Stomach (tissue), 4 donors: Measurements from ENCODE around the gene SORCS2.

Experiments used
- CTCF ChIP-seq, 7 experiments: fragments of 450-650 bp in 4 of 7; fragments of 200-600 bp in 3 of 7; sonication (generic) in 3 of 7; IDR thresholded peaks; one replicate each; pipeline ENCODE4 v1.5.1; 2016 to 2019; ENCODE audit warnings: antibody characterized with exemption in 7 of 7, control low read depth in 2 of 7, mild to moderate bottlenecking in 1 of 7
- EP300 ChIP-seq: sonication (generic); formaldehyde crosslinking; IDR thresholded peaks from one replicate; pipeline ENCODE4 v1.6.1; 2017; ENCODE audit warnings: antibody characterized with exemption
- POLR2A ChIP-seq, 4 donors: fragments of 450-650 bp; IDR thresholded peaks; one replicate each; pipeline ENCODE4 v1.6.1; 2016; ENCODE audit warnings: antibody characterized with exemption in 4 of 4, control low read depth in 2 of 4, mild to moderate bottlenecking in 1 of 4, moderate library complexity in 1 of 4

- no peak for TF ChIP-seq CTCF (IDR thresholded peaks at IDR 0.05)
- TF ChIP-seq POLR2A (IDR thresholded peaks at IDR 0.05), result no peak
- TF ChIP-seq EP300, result no peak
Measured at GRCh38 chr4:7784131-7784870, 592.0 kb downstream of the SORCS2 start.
